Hepatocyte (in vitro differentiated cells): ENCODE measurements around the gene DGKI.

Experiments used
- EZH2 ChIP-seq: fragments of 200-600 bp; sonication (generic); IDR thresholded peaks from 2 replicates; pipeline ENCODE4 v1.6.1; 2016; ENCODE audit warnings: antibody characterized with exemption, mild to moderate bottlenecking, borderline replicate concordance
- TF ChIP-seq, protein P1 (sequence below): fragments of 200-600 bp; sonication (generic); IDR thresholded peaks from 2 replicates; pipeline ENCODE4 v1.5.1; 2016; ENCODE audit warnings: antibody characterized with exemption, mild to moderate bottlenecking; ENCODE audit not compliant: poor library complexity

DNA sequence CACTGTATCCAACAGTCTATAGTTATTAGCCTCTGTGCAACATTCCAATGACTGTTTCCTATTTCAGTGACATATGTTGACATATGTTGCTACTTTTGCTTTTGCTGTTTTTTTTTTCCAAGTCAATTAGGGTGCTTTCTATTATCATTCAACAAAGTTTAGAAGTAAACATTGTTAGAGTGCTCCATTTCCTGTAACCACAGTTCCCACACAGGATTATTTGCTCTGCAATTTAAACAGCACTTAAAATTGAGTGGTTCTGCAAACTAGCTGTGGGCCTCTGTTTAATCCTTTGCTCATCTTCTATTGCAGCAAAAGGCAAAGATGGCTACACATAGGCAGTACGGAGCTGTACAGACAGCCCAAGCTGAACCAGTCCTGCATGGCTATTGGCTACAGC is 456.7 kb downstream of the DGKI start:
- TF ChIP-seq, protein P1, sequence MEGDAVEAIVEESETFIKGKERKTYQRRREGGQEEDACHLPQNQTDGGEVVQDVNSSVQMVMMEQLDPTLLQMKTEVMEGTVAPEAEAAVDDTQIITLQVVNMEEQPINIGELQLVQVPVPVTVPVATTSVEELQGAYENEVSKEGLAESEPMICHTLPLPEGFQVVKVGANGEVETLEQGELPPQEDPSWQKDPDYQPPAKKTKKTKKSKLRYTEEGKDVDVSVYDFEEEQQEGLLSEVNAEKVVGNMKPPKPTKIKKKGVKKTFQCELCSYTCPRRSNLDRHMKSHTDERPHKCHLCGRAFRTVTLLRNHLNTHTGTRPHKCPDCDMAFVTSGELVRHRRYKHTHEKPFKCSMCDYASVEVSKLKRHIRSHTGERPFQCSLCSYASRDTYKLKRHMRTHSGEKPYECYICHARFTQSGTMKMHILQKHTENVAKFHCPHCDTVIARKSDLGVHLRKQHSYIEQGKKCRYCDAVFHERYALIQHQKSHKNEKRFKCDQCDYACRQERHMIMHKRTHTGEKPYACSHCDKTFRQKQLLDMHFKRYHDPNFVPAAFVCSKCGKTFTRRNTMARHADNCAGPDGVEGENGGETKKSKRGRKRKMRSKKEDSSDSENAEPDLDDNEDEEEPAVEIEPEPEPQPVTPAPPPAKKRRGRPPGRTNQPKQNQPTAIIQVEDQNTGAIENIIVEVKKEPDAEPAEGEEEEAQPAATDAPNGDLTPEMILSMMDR, result no peak
- TF ChIP-seq EZH2, result no peak
